Activated CD8-positive, alpha-beta memory T cell treated with anti-CD3 and anti-CD28 coated beads for 36 hours (primary cell): ENCODE measurements around the gene PAPOLB. TPM values are rescaled to one million over a fixed set of nuclear protein-coding genes. Genes with fewer than 3 reads are reported as not detected.

Experiments
- CTCF ChIA-PET: fragments of 350-600 bp; sonication (Branson Sonifier 250); formaldehyde crosslinking; loops from one replicate; lab custom pipeline; 2021; ENCODE audit warnings: antibody characterized with exemption; lab: Charles Lee
- POLR2A ChIA-PET: fragments of 350-600 bp; sonication (Branson Sonifier 250); formaldehyde crosslinking; loops from one replicate; lab custom pipeline; 2021; ENCODE audit warnings: antibody characterized with exemption; lab: Charles Lee
- total RNA-seq, 2 experiments: library from RNA; stranded (reverse); gene quantifications; one replicate each; pipeline ENCODE4 v1.2.3, GENCODE V29; 2021

Gene PAPOLB
- total RNA-seq, 2 experiments from 2014 or later, result not detected

DNA sequence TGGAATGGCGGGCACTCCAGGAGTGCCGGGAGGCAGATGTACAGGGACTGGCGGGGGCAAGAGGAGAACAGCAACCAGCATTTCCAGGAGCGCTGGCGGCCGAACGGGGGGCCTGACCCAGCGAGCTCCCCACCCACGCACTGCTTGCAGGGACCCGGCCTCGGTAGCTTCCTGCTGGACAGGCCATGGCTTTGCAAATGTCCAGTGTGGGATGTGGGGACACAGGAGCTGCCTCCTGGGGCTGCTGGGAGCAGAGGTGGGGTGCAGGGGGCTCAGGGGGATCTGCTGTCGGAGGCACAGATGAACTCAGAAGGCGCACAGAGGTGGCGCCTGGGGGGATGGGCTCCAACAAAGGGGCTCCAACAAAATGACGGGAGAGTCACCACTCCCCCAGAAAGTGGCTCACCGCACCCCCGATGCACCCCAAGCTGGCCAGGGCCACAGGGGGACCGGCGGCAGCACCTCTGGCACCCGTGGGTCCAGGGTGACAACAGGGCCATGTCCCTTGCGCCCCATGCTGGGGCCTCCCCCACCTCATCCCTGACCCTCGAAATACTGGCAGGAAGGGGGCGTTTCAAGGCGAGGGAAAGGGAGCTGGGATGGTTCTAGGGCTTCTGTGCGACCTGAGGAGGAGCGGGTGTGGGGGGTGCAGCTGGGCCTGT, 45.3 kb downstream of the PAPOLB start:
- POLR2A ChIA-PET, result no interaction called here
- CTCF ChIA-PET, result no interaction called here

GRCh38 chr7:4815609-4816418, 46.0 kb downstream of the PAPOLB start:
- ChIA-PET CTCF (interaction anchor here (0.6 kb wide), 1 partner anchor 11 kb away, joined by 3 read pairs; no protein-coding TSS in a partner anchor), POLR2A (no interaction called here)

DNA sequence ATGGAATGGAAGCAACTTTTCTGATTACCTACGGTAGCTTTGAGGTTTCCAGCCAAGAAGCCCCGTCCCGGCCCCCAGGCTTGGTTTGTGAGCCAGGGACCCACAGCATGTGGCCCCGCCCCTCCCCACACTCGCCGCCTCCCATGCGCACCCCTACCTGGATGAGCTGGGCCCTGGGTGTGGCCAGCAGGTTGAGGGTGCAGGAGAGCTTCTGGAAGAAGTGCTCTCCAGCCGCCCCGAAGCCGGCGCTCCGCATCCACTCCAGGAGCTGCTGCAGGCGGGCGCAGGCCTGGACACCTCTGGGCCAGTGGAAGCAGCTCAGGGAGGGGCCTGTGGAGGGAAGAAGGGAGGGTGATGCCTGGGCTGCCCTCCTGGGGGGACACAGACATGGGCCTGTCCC, 46.7 kb downstream of the PAPOLB start:
- ChIA-PET CTCF (no interaction called here), POLR2A (no interaction called here)

GRCh38 chr7:4814433-4814832, 47.4 kb downstream of the PAPOLB start:
- ChIA-PET CTCF (no interaction called here), POLR2A (no interaction called here)

DNA sequence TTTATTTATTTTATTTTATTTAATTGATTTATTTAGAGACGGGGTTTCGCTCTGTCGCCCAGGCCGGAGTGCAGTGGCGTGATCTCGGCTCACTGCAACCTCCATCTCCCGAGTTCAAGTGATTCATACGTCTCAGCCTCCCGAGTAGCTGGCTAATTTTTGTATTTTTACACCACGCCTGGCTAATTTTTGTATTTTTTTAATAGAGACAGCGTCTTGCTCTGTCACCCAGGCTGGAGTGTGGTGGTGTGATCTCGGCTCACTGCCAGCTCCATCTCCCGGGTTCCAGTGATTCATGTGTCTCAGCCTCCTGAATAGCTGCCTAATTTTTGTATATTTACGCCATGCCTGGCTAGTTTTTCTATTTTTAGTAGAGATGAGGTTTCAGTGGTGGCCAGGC, 52.2 kb downstream of the PAPOLB start:
- ChIA-PET CTCF (interaction anchor here (0.6 to 1.3 kb wide), 3 partner anchors 11 to 1954 kb away, joined by 3 to 5 read pairs (median 5); no protein-coding TSS in a partner anchor), POLR2A (no interaction called here)

DNA sequence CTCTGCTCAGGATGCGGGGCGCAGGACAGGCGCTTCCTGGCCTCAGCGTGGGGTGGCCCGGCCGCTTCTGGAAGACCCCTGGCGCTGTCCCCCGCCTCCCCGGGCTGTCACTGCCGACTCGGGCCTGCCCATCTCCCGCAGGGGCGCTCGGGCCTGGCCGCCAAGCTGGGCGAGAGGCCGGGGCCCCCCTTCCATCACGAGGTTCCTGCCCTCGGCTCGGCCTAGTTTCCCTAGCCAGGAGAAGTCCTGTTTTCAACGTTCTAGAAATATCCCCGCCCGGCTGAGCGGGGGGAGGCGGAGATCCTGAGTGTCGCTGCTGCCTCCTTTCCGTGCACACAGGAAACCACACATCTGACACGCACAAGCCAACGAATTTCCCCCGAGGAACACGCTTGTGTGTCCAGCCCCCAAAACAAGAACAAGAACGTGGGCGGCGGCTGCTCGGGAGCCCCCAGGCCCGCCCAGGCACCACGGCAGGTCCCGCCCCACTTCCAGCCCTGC, 52.7 kb downstream of the PAPOLB start:
- POLR2A ChIA-PET, result no interaction called here
- CTCF ChIA-PET, result interaction anchor here (1.3 kb wide), 1 partner anchor 11 kb away, joined by 5 read pairs; no protein-coding TSS in a partner anchor

DNA sequence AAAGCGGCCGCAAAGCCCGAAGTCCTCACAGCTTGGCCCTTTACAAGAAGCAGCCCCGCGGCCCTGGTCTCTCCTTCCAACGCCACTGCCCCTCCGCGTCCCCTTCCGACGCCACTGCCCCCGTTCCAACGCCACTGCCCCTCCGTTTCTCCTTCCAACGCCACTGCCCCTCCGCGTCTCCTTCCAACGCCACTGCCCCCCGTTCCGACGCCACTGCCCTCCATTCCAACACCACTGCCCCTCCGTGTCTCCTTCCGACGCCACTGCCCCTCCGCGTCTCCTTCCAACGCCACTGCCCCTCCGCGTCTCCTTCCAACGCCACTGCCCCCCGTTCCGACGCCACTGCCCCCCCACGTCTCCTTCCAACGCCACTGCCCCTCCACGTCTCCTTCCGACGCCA, 53.3 kb downstream of the PAPOLB start:
- POLR2A ChIA-PET, result no interaction called here
- CTCF ChIA-PET, result no interaction called here

DNA sequence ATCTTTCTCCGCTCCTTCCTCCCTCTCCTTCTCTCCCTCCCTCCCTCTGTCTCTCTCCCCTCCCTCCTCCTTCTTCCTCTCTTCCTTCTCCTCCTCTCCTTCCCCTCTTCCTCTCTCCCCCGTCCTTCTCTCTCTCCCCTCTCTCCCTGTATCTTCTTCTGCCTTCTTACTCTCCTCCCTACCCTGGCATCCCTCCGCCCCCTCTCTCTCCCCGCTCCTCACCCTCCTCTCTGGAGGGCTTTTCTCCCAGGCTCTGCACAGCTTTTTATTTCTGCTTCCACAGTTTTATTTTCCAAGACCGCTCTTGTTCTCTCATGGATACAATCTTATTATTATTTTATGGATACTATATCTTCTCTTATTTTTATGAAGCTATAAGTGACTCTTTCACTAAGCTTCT, 53.8 kb downstream of the PAPOLB start:
- CTCF ChIA-PET, result no interaction called here
- POLR2A ChIA-PET, result no interaction called here

Other genes starting within 250 kb of the PAPOLB start
- gene FOXK1, start 179.7 kb downstream of the PAPOLB start, total RNA-seq, result 10 to 100 TPM; 34.6 to 34.7 TPM
- gene AP5Z1, start 86.4 kb downstream of the PAPOLB start, total RNA-seq, result 10 to 100 TPM; 37.9 to 40.0 TPM
- under 1 TPM; 0.17 to 0.29 TPM for gene RADIL, start 21.7 kb upstream of the PAPOLB start, total RNA-seq
- gene MMD2, start 97.2 kb upstream of the PAPOLB start, total RNA-seq, result not detected
- 10 to 100 TPM; 10.2 to 10.3 TPM for gene RBAK, start 183.8 kb upstream of the PAPOLB start, total RNA-seq